Right ventricle myocardium inferior (tissue), 1 donor: Measurements from ENCODE around the gene USP34. TPM values are rescaled to one million over a fixed set of nuclear protein-coding genes. Genes with fewer than 3 reads are reported as not detected.
"Not testable (repeated sequence)": the region's sequence is repeated elsewhere in the genome, so short reads cannot be mapped to it uniquely, and the experiment has no call there.

ENCODE experiments used
- ATAC-seq: fragments of 200-7000 bp; cut with Tn5 transposase; one replicate; pipeline ENCODE4 v1.9.1; 2020; ENCODE audit warnings: mild to moderate bottlenecking, moderate library complexity
- DNase-seq: peaks from one replicate; pipeline ENCODE4 v3.0.0; 2021; ENCODE audit errors: missing footprints
- intact Hi-C: fragments of 100-400 bp; cut with DNase I; formaldehyde crosslinking; loops from one replicate; pipeline ENCODE4 v1.11.0; 2022
- total RNA-seq: library from RNA; stranded (reverse); fragmentation: NEBNext Ultra II Directional; extraction: Animal tissue kit (Norgen Biotek cat#: 25700); gene quantifications from one replicate; pipeline ENCODE4 v1.2.1, GENCODE V29; 2021
- donor health status: DM: no; HTN: yes; CAD: no; lungs with severe emphysema.

The USP34 gene
- total RNA-seq, 1 donor from 2014 or later: 45.7 TPM

GRCh38 chr2:61158356-61158955 is 312.4 kb downstream of the USP34 start:
- intact Hi-C loops: no loop called here
- no peak for DNase-seq
- ATAC-seq: no peak

DNA sequence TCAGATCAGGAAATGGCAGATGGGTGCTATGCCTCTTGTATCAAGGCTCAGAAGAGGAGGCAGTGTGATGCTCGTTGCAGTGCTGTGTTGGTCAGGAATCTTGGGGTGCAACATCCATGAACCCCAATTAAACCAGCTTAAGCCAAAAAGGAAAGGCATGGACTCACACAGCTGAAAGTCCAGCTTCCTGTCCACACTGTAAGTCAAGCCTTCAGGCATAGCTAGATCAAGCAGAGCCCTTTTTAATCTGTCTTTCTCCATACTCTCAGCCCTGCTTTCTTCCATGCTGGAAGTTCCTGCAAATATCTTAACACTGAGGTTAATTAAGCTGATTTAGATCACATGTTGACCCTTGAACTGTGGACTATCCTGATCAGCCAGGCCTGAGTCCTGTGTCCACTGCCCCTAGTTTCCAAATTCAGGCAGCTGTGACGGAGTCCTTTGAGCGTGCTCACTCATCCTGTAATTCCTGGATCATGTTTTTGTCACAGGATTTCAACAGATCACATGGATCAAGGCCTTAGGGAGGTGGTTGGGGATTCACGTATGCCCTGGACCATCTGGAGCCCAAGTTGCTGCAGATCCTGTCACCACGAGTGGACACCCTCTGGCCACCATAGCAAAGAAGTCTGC is 313.4 kb downstream of the USP34 start:
- ATAC-seq (no peak), DNase-seq (no peak)
- intact Hi-C loops: no loop called here

DNA sequence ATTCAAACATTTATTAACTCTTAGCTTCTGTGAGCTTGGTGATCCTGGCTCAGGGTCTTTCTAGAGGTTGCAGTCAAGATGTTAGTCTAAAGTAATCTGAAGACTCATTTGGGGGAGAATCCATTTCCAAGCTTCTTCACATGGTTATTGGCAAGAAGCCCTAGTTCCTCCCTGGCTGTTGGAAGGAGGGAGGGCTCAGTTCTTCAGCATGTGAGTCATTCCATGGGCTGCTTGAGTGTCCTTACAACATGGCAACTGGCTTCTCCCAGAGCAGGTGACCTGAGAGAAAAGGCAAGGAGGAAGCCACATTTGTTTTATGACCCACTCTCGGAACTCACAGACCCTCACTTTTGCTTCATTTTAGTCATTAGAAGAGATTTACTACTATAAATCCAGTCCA is 319.5 kb downstream of the USP34 start:
- ATAC-seq (no peak), DNase-seq (no peak)

DNA sequence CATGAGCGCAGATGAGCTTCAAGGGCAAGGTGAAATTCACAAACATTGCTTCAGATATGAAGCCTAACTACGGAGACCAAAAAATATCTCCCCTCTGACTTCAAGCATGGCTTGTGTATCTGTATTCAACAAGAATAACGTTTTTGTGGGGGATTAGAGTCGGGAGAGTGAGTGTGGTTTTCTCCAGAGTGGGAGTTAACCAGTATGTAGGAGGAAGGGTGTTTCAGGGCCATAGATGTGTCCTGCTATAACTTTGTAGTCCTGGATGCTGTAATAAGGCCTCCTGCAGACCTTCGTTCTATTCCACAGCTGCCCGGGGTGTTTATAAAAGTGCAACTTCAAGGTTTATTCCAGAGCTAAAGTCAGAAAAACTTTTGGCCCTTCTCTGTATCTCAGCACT is 321.8 kb downstream of the USP34 start:
- ATAC-seq (no peak), DNase-seq (no peak)
- intact Hi-C loops: loop anchor here (10.0 kb wide), 1 partner anchor 264 kb away; the partner anchor contains the start of gene REL

More for the DNA sequence above, 319.5 kb downstream of the USP34 start:
- intact Hi-C loops: no loop called here

- ATAC-seq, DNase-seq: not testable (repeated sequence)
- intact Hi-C loops: loop anchor here (10.0 kb wide), 1 partner anchor 263 kb away; the partner anchor contains the start of gene REL
Observed at GRCh38 chr2:61148091-61148490, 322.8 kb downstream of the USP34 start.

GRCh38 chr2:61145990-61146389 is 324.9 kb downstream of the USP34 start:
- DNase-seq: no peak
- intact Hi-C loops: loop anchor here (1.0 to 10.0 kb wide), 2 partner anchors 31 to 261 kb away; partner anchors contain the start of gene REL
- ATAC-seq: no peak

- DNase-seq (peak; percentile 97), ATAC-seq (peak; percentile 99)
- intact Hi-C loops: loop anchor here (1.0 to 10.0 kb wide), 2 partner anchors 33 to 260 kb away; partner anchors contain the start of gene REL
Observed at GRCh38 chr2:61144697-61145268, 326.1 kb downstream of the USP34 start.

- intact Hi-C loops: loop anchor here (10.0 kb wide), 1 partner anchor 256 kb away; the partner anchor contains the start of gene REL
- DNase-seq (no peak), ATAC-seq (no peak)
Observed at GRCh38 chr2:61141151-61141550, 329.7 kb downstream of the USP34 start.

- no peak for ATAC-seq
- intact Hi-C loops: no loop called here
Observed at GRCh38 chr2:61138859-61139258, 332.0 kb downstream of the USP34 start.

More at GRCh38 chr2:61138859-61139258, 332.0 kb downstream of the USP34 start:
- no peak for DNase-seq

Other genes starting within 250 kb of the USP34 start
- 66.4 TPM for gene XPO1, start 67.3 kb upstream of the USP34 start, total RNA-seq